ENCODE measurements around the gene AGPAT3.

The AGPAT3 gene

DNA sequence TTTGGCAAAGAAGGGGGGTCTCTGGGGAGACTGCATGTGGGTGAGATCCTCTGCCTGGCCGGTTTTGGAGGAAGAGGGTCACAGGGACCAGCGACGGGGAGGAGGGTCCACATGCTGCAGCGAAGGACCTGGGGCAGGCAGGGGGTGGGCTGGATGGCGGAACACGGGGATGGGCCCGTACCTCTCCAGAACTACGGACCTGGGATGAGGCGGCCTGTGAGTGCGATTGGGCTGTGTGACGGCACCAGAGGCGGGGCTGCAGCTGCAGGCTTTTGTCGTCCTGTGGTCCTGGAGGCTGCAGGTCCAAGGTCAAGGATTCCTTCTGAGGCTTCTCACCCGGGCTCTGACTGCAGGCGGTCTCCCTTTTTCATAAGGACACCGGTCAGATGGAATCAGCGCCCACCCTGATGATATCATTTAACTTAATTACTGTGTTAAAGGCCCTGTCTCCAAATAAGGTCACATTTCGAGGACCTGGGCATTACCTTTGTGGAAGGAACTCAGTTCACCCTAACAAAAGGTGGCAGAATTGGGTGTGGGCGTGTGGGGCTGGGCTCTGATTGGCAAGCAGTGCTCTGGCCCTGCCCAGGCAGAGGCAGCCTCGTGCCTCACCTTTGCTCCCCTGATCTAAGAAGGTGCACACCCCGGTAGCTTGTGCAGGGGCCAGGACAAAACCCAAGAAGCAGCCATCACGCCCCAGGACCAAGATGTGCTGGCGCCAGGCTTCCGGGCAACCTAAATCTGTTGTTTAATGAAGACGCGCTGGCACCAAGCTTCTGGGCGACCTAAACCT, 87.1 kb downstream of the AGPAT3 start:
- no peak for DNase-seq (ENCODE audit: low read depth in 1 of 2, low spot score in 1 of 2)

DNA sequence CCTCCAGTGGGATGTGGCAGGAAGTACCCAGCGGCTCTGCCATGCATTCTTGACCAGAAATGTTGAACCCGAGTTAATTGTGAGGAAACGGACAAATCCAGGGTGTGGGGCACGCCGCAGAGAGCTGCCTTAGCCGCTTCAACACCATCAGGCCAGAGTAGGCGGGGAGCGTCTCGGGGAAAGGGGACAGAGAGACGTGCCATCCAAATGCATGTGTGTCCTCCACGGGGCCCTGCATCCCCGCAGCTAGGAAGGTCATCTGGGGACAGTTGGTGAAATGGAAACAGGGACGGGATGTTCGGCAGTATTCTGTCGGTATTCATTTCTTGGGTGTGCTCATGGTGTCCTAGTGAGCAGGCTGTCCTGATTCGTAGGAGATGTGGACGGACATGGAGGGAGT, 88.0 kb downstream of the AGPAT3 start:
- no peak for DNase-seq (ENCODE audit: low read depth in 1 of 2, low spot score in 1 of 2)

DNA sequence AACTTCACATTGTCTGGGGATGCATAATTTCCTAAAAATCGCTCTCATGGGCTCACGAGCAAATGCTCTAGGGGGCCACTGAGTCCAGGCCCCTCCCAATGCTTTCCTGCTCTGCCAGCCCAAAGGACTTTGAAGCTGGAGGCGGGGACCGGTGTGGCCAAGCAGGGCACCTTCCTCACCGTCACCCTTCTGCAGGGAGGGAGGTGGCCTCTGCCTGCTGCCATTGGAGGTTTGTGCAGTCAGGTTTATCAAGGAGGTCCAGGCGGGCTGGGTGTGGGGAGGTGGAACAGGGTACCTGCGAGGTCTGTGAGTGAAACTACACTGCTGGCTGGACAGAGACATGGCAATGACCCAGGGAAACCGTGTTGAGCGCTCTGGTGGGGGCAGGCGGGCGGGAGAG, 89.0 kb downstream of the AGPAT3 start:
- no peak for DNase-seq (ENCODE audit: low read depth in 1 of 2, low spot score in 1 of 2)

DNA sequence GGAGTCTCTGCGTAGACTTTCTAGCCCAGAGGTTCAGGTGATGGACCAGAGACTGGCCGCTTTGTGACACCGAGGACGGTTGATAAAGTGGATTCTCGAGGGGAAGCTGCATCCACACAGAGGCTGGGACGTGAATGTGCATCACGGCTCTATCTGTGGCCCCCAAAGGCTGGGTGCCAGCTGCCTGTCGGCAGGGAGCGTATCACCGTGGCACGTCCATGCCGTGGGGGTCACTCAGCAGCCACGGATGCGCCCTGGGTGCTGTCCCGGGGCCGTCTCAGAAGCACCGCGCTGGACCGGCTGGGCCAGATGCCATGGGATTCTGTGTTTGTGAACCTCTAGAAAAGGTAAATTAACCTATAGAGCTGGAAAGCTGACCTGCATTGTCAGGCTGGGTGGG, 89.9 kb downstream of the AGPAT3 start:
- DNase-seq (ENCODE audit: low read depth in 1 of 2, low spot score in 1 of 2): no peak

DNA sequence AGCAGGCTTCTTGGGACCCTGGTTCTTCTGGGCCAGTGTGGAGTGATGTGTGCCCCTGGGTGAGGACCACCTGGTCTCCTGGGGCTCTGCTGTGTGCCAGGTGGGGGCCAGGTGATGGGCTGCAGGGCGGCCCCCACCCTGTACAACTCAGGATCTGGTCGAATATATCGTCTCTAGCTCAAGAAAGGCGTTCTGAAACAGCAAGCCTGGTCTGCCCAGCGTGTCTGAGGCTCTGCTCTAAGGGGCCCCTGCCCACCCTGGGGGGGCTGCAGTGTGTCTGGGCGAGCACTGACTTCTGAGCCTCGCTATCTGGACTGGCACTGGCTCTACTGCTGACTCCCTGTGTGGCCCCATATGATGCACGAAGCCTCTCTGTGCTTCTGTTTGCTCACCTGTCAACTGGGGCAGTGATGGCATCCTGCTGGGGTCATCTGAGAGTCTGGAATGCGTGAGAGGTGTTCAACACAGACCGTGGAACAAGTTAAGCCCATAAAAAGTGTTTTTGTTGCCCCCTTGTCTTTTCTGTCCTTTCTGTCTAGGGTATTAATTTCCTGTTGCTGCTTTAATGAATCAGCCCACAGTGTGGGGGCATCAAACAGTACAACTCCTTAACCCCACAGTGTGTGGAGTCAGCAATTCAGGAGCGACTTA, 91.1 kb downstream of the AGPAT3 start:
- no peak for DNase-seq (ENCODE audit: low read depth in 1 of 2, low spot score in 1 of 2)

DNA sequence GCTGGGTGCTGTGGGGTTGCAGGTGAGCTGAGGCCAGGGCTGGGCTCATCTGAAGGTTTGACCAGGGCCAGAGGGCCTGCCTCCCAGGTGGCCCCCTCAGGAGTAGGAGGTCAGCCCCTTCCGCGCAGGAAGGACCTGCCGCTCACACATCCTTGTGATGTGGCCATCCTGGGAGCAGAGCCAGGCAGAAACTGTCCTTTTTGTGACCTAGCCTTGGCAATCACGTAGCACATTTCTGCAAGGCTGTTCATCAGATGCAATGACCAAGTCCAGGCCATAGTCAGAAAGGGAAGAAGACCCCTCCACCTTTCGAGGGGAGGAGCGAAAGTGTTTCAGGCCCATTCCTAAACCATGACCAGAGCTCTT, 91.6 kb downstream of the AGPAT3 start:
- DNase-seq (ENCODE audit: low read depth in 1 of 2, low spot score in 1 of 2): no peak

DNA sequence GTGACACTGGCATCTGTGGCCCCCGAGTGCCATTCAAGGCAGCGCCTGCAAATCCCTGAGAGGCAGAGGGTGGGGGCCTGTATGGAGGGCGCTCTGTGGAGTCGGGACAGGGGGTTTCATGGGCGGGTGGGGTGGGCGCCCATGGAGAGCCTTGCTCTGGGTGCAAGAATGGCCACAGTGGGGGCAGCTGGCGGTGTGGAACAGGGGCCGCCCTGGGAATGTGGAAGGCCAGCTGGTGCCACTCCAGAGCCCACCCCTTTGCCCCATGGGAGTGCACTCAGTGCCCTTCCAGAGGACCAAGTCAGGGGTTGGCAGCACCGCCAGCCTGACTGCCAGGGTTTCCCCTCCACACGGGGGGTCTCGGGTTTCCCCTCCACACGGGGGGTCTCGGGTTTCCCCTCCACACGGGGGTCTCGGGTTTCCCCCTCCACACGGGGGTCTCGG, 92.1 kb downstream of the AGPAT3 start:
- no peak for DNase-seq (ENCODE audit: low read depth in 1 of 2, low spot score in 1 of 2)

DNA sequence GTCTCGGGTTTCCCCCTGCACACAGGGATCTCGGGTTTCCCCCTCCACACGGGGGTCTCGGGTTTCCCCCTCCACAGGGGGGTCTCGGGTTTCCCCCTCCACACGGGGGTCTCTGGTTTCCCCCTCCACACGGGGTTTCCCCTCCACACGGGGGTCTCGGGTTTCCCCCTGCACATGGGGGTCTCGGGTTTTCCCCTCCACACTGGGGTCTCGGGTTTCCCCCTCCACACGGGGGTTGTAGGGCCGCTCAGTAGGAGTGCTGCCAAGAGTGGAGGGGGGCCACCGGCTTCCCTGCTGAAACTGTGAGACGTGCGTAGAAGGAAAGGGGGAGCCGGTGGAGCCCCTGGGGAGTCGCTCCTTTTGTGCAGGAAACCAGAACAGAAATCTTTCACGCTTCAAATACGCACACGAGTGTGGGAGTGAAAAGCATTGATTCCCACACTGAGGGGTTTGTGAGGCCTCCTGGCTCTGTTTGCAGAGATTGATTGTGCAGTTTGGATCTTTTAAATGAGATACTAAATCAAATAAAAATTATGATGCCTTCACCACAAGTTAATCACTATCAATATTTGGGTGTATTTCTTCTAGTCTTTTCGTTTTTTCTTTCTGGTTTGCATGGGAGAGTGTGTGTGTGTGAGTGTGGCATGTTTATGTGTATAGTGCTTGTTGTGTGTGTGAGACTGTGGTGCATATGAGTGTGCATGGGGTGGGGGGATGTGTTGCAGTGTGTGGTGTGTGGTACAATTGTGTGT, 92.8 kb downstream of the AGPAT3 start:
- no peak for DNase-seq (ENCODE audit: low read depth in 1 of 2, low spot score in 1 of 2)

DNA sequence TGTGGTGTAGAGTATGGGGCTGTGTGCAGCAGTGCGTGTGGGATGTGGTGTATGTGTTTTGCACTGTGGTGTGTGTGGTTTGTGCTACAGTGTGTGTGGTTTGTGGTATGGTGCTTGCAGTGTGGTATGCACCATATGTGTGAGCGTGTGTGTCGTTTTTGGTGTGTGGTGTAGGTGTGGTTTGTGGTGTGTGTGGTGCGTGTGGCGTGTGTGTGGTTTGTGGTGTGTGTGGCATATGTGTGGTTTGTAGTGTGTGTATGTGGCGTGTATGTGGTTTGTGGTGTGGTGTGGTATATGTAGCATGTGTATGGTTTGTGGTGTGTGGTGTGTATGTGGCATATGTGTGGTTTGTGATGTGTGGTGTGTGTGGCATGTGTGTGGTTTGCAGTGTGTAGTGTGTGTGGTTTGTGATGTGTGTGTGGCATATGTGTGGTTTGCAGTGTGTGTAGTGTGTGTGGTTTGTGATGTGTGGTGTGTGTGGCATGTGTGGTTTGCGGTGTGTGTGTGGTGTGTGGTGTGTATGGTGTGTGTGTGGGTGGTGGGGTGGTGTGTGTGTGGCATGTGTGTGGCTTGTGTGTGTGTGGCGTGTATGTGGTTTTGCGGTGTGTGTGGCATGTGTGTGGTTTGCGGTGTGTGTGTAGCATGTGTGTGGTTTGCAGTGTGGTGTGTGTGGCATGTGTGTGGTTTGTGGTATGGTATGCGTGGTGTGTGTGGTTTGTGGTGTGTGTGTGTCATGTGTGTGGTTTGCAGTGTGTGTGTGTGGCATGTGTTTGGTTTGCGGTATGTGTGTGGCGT, 93.5 kb downstream of the AGPAT3 start:
- DNase-seq (ENCODE audit: low read depth in 1 of 2, low spot score in 1 of 2): no peak

DNA sequence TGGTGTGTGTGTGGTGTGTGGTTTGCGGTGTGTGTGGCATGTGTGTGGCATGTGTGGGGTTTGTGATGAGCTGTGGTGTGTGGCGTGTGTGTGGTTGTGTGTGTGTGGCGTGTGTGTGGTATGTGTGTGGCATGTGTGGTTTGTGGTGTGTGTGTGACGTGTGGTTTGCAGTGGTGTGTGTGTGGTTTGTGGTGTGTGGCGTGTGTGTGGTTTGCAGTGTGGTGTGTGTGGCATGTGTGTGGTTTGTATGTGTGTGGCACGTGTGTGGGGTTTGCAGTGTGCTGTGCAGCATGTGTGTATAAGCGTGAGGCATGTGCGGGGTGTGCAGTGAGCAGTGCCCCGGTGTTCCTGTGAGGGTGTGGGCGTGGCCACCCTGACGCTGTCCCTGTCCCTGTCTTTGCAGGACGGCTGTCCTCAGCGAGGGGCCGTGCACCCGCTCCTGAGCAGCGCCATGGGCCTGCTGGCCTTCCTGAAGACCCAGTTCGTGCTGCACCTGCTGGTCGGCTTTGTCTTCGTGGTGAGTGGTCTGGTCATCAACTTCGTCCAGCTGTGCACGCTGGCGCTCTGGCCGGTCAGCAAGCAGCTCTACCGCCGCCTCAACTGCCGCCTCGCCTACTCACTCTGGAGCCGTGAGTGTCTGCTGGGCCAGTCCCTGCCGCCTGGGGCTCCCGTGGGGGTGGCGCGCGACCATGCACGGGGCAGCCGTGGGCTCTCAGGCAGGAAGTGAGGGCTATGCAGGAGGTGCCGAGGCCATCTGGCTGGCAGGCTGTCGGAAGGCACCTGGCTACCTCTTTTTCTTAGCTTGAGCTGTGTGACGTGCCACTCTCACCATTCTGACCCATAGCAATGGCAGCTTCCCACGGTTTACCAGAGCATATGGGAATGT, 94.5 kb downstream of the AGPAT3 start:
- no peak for DNase-seq (ENCODE audit: low read depth in 1 of 2, low spot score in 1 of 2)

DNA sequence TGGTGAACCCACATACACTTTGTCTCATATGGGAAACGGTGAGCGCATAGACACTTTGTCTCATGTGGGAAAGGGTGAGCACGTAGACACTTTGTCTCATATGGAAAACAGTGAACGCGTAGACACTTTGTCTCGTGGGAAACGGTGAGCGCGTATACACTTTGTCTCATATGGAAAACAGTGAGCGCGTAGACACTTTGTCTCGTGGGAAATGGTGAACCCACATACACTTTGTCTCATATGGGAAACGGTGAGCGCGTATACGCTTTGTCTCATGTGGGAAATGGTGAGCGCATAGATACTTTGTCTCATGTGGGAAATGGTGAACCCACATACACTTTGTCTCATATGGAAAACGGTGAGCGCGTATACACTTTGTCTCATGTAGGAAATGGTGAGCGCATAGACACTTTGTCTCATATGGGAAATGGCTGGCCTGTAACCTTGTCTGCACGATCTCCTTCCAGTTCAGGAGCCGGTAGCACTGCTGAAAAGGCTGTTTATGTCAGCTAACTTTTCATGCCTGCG, 96.4 kb downstream of the AGPAT3 start:
- DNase-seq (ENCODE audit: low read depth in 1 of 2, low spot score in 1 of 2): no peak

DNA sequence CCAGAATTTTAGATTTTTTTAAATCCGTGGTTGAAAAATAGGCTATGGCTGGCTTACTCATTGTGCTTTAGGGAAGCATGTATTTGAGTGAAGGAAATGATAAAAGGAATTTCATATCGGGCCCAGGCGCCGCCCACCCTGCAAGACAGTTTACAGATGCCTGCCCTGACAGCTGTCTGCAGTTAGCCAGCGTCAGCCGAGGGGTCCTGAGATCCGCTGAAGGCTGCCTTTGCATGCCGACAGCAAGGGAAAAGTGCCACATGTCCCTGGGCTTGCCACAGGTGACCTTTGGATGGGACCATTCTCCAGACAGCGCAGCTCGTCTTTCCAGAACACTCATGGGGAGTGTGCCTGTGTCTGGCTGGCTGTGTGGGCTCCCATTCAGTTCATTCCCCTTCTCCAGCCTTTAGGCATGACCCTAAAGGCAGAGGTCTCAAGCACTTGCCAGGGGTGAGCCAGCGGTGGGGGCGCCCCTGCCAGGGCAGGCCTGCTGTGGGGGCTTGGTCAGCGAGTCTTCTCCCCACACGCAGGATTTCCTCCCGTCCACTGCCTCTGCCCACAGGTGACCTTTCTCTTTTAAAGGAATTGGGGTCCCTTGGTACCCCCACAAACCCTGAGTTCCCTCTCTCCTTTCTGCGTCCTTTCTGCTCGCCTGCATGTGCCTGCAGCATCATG, 101.0 kb downstream of the AGPAT3 start:
- no peak for DNase-seq (ENCODE audit: low read depth in 1 of 2, low spot score in 1 of 2)

DNA sequence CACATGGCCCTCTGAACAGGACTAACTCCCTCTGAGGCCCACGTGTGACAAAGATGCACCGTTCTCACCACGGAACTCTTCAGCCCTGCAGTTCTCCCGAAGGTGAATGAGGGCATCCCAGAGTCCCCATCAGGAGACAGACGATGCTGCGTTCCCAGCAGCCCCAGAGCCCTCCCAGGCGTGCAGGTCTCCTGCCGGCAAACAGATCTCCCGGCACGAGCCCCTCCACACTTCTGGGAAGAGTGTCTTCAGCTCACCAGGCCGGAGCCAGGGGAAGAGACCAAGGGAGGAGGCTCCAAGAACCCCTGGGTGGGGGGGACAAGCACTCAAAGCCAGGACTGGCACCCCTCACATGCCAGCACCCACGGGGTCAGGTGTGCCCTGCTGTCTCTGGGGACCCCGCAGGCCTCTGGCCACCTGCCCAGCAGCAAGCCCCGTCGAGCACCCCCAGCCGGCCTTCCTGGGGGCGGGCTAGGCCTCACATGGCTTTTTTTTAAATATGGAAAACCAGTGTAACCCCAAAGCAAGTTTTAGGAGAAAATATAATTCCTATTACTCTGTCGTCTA, 102.0 kb downstream of the AGPAT3 start:
- DNase-seq (ENCODE audit: low read depth in 1 of 2, low spot score in 1 of 2): no peak

DNA sequence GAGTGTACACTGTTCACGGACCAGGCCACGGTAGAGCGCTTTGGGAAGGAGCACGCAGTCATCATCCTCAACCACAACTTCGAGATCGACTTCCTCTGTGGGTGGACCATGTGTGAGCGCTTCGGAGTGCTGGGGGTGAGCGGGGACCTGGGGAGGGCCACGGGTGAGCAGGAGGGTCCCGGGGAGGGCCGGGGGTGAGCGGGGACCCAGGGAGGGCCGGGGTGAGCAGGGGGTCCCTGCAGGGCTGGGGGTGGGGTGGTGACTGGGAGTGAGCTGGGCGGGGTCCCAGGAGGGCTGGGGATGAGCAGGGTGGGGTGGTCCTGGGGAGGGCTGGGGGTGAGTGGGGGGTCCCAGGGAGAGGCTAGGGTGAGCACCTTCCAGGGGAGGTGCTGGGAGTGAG, 103.0 kb downstream of the AGPAT3 start:
- no peak for DNase-seq (ENCODE audit: low read depth in 1 of 2, low spot score in 1 of 2)

DNA sequence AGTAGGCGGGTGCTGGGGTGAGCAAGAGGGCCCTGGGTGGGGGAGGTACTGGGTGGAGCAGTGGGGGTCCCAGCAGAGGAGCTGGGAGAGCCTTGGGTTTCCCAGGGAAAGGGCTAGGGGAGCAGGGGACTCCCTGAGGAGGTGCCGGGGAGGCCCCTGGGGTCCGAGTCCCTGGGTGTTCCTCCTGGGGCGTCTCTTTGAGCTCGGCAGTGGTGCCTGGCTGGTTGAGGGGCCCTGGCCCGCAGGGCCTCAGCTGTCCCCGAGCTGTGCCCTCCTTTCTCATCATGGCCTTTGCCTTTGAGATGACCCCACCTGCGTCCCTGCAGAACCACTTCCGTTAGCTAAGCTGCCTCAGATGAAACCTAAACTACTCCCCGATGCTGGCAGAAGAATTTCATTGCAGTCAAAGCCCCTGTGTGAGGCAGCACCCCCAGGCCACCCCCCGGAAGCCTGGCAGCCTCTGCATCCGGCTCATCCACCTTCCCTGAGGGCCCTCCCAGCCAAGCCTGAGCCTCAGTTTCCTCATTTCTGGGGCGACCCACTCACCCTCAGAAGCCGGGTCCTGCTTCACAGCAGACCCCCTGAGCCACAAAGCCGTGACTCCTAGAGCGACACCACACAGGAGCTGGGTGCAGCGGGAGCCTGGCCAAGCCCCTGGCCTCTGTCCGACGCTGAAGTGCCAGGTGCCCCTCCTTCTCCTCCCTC, 103.5 kb downstream of the AGPAT3 start:
- no peak for DNase-seq (ENCODE audit: low read depth in 1 of 2, low spot score in 1 of 2)

DNA sequence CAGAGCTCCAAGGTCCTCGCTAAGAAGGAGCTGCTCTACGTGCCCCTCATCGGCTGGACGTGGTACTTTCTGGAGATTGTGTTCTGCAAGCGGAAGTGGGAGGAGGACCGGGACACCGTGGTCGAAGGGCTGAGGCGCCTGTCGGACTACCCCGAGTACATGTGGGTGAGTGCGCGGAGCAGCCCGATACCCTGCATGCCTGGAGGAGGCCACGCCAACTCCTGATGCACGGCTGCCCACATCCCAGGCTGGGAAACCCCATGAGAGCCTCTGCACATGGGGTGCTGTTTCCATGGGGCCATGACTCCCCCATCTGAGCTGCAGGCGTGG, 104.1 kb downstream of the AGPAT3 start:
- DNase-seq (ENCODE audit: low read depth in 1 of 2, low spot score in 1 of 2): no peak

DNA sequence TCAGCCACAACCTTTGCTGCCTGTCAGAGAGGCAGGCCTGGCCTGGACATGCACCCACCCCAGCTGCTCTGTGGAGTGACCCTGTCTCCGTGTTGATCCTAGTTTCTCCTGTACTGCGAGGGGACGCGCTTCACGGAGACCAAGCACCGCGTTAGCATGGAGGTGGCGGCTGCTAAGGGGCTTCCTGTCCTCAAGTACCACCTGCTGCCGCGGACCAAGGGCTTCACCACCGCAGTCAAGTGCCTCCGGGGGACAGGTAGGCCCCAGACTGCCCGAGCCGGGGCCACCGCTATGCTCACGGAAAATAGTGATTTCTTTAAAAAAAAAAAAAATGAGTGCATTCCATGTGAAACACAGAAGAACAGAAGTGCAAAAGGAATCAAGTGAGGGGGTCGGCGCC, 105.5 kb downstream of the AGPAT3 start:
- DNase-seq (ENCODE audit: low read depth in 1 of 2, low spot score in 1 of 2): no peak

DNA sequence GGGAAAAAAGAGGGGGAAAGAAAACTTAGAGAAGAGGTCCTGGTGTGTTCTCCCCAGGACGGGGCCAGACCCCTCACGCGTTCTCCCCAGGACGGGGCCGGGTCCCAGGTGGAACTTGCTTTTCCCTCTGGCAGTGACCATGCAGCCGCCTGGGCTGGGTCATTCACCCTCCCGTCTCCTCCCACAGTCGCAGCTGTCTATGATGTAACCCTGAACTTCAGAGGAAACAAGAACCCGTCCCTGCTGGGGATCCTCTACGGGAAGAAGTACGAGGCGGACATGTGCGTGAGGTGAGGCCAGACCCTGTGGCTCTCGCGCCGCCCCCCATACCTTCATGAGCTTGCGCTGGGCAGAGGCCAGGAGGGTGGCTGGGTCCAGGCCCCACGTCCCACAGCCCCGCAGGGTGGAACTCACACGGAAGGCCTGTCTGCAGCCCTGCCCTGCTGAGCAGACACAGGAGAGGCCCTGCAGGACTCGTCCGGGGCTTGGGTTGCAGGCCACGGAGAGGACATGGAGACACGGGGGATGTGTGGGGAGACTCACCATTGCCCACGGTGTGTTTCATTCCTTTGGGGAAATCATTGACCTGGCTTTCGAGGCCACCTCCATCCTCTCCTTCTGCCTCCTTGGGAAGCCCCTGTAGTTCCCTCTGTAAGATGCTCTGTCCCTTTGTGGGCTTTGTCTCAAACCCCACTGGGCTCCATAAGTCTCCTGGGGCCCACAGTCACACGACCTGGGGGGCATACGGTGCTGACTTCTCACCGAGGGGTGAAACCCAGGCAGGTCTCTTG, 106.4 kb downstream of the AGPAT3 start:
- DNase-seq (ENCODE audit: low read depth in 1 of 2, low spot score in 1 of 2): no peak
